ENCODE measurements around the gene BCKDHB.

BCKDHB gene

GRCh38 chr6:80338201-80338836 is 231.8 kb downstream of the BCKDHB start:
- H3K9me3 Mint-ChIP-seq: no peaks in the 10 kb centered on the region
- H3K4me1 Mint-ChIP-seq: peaks cover 38% of the 10 kb centered on the region
- H3K36me3 Mint-ChIP-seq (ENCODE audit: low read depth): no peaks in the 10 kb centered on the region
- H3K27me3 Mint-ChIP-seq (ENCODE audit: low read depth): no peaks in the 10 kb centered on the region
- TF ChIP-seq, protein P1, sequence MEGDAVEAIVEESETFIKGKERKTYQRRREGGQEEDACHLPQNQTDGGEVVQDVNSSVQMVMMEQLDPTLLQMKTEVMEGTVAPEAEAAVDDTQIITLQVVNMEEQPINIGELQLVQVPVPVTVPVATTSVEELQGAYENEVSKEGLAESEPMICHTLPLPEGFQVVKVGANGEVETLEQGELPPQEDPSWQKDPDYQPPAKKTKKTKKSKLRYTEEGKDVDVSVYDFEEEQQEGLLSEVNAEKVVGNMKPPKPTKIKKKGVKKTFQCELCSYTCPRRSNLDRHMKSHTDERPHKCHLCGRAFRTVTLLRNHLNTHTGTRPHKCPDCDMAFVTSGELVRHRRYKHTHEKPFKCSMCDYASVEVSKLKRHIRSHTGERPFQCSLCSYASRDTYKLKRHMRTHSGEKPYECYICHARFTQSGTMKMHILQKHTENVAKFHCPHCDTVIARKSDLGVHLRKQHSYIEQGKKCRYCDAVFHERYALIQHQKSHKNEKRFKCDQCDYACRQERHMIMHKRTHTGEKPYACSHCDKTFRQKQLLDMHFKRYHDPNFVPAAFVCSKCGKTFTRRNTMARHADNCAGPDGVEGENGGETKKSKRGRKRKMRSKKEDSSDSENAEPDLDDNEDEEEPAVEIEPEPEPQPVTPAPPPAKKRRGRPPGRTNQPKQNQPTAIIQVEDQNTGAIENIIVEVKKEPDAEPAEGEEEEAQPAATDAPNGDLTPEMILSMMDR (IDR thresholded peaks at IDR 0.05; ENCODE audit: unreplicated experiment in 3 of 3): peak; percentile 69 to 71 (median 69)
- peak overlapping the region in 2 of 3 experiments; percentile 53 to 54 for H3K27ac Mint-ChIP-seq
- H3K4me3 Mint-ChIP-seq: no peak overlapping the region

DNA sequence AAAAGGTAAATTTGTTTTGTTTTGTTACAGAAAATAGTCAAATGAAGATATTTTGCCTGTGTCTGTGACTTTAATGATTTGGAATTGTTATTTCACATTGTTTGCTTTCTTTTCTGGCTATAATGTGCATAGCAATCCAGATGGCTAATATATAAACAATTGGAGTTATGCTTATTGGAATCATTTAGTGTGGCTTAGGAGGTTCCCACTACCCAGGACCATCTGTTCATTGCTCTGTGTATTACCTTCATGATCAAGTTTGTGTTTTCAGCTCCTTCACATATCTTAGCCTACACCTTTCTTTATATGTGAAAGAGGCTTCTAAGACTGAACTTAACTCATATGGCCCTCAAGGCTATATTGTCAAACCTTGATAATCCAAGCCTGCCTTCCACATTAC is 232.9 kb downstream of the BCKDHB start:
- no peaks in the 10 kb centered on the region for H3K9me3 Mint-ChIP-seq
- peak overlapping the region in 1 of 3 experiments; percentile 53 for H3K27ac Mint-ChIP-seq
- H3K27me3 Mint-ChIP-seq (ENCODE audit: low read depth): no peaks in the 10 kb centered on the region
- H3K36me3 Mint-ChIP-seq (ENCODE audit: low read depth): no peaks in the 10 kb centered on the region
- no peak overlapping the region for H3K4me3 Mint-ChIP-seq
- H3K4me1 Mint-ChIP-seq: peaks cover 38% of the 10 kb centered on the region
- TF ChIP-seq, protein P1 (IDR thresholded peaks at IDR 0.05; ENCODE audit: unreplicated experiment in 3 of 3): no peak

DNA sequence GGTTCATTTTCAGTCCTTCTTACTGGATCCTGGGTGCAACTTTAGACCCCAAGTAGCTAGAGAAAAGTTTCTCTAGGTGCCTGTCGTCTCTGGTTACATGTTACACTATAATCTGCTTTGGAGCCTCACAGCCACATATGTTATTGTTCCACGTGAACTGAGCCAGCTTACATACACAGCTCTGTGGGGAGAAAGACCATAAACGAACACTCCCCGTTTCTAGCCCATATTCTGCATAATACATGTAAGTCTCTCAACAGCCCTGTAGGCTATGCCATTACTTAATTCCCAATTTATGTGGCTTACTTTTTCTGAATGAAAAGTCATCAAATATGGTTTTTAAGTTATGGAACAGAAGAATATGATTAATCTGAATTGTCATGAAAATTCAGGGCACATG is 233.8 kb downstream of the BCKDHB start:
- H3K36me3 Mint-ChIP-seq (ENCODE audit: low read depth): no peaks in the 10 kb centered on the region
- H3K27me3 Mint-ChIP-seq (ENCODE audit: low read depth): no peaks in the 10 kb centered on the region
- H3K27ac Mint-ChIP-seq: peak overlapping the region; percentile 12 to 62 (median 42)
- peak overlapping the region in 1 of 3 experiments; percentile 24 for H3K4me3 Mint-ChIP-seq
- TF ChIP-seq, protein P1 (IDR thresholded peaks at IDR 0.05; ENCODE audit: unreplicated experiment in 3 of 3): no peak
- H3K9me3 Mint-ChIP-seq: no peaks in the 10 kb centered on the region
- peaks cover 32% of the 10 kb centered on the region for H3K4me1 Mint-ChIP-seq

DNA sequence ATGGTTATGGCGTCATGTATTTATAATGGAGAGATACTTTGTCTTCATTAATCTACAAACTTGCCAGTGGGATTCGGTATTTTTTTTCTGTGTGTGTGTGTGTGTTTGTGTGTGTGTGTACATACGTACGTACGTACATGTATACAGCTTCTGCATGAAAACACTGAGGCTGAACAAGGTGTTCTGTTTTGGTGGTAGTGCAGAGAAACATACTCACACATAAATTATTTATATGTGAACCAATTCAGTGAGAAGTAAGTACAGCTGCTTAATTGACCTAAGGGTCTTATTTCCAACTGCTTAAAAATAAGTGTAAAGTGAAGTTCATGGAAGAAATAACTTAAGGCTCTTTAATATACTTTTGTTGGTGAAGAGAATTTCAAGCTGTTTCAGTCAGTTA is 234.2 kb downstream of the BCKDHB start:
- no peaks in the 10 kb centered on the region for H3K27me3 Mint-ChIP-seq (ENCODE audit: low read depth)

GRCh38 chr6:80341330-80341729 is 234.9 kb downstream of the BCKDHB start:
- Mint-ChIP-seq H3K4me1 (peaks cover 29% of the 10 kb centered on the region), H3K9me3 (no peaks in the 10 kb centered on the region), H3K4me3 (no peak overlapping the region), H3K27ac (peak overlapping the region in 2 of 3 experiments; percentile 63 to 78), H3K36me3 (ENCODE audit: low read depth) (no peaks in the 10 kb centered on the region), H3K27me3 (ENCODE audit: low read depth) (no peaks in the 10 kb centered on the region)
- TF ChIP-seq, protein P1 (IDR thresholded peaks at IDR 0.05; ENCODE audit: unreplicated experiment in 3 of 3): no peak

More for the DNA sequence above, 234.2 kb downstream of the BCKDHB start:
- TF ChIP-seq, protein P1 (IDR thresholded peaks at IDR 0.05; ENCODE audit: unreplicated experiment in 3 of 3): no peak
- Mint-ChIP-seq H3K27ac (peak overlapping the region; percentile 12 to 62 (median 42)), H3K4me1 (peaks cover 29% of the 10 kb centered on the region), H3K9me3 (no peaks in the 10 kb centered on the region), H3K4me3 (peak overlapping the region in 1 of 3 experiments; percentile 24), H3K36me3 (ENCODE audit: low read depth) (no peaks in the 10 kb centered on the region)

- Mint-ChIP-seq H3K9me3 (no peaks in the 10 kb centered on the region), H3K4me3 (no peak overlapping the region), H3K27ac (no peak overlapping the region), H3K27me3 (ENCODE audit: low read depth) (no peaks in the 10 kb centered on the region), H3K4me1 (peaks cover 27% of the 10 kb centered on the region), H3K36me3 (ENCODE audit: low read depth) (no peaks in the 10 kb centered on the region)
- TF ChIP-seq, protein P1 (IDR thresholded peaks at IDR 0.05; ENCODE audit: unreplicated experiment in 3 of 3): no peak
Measured at GRCh38 chr6:80343511-80343910, 237.0 kb downstream of the BCKDHB start.
